GM18505 (cell line): ENCODE results near the gene ARL5C.

Experiments used
- ATAC-seq: cut with Tn5 transposase; IDR thresholded peaks from one replicate; pipeline ENCODE4 v1.9.1; 2021; ENCODE audit not compliant: unreplicated experiment
- POLR2A ChIP-seq: IDR thresholded peaks from 4 replicates; pipeline ENCODE4 v1.6.1; 2011; ENCODE audit warnings: borderline replicate concordance; ENCODE audit not compliant: insufficient read depth, insufficient read length; ENCODE audit errors: extremely low read depth

ARL5C gene

GRCh38 chr17:39167476-39167875 is 1.5 kb upstream of the ARL5C start:
- no peak for ATAC-seq
- no peak for TF ChIP-seq POLR2A

- no peak for TF ChIP-seq POLR2A
- no peak for ATAC-seq
Observed at GRCh38 chr17:39166437-39167335, 725 bp upstream of the ARL5C start.

GRCh38 chr17:39165178-39165840 is 652 bp downstream of the ARL5C start:
- no peak for TF ChIP-seq POLR2A
- no peak for ATAC-seq

GRCh38 chr17:39164675-39165143 is 1.3 kb downstream of the ARL5C start:
- no peak for TF ChIP-seq POLR2A
- ATAC-seq: peak; percentile 58

GRCh38 chr17:39161962-39162361 is 4.0 kb downstream of the ARL5C start:
- no peak for ATAC-seq
- TF ChIP-seq POLR2A: no peak

DNA sequence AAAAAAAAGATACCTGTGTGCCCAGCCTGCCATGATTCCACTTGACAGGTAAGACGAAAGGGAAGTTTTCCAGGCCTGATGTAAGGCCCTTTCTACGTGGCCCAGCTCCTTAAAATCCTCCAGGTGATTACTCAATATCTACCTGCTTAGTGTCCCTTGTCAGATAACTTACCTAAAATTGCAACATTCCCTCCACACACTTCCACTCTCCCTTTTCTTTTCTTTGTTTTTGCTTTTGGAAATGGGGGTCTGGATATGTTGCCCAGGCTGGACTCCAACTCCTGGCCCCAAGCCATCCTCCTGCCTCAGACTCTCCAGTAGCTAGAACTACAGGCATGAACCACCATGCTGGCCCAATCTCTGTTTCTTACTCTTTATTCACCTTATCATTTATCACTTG is 7.3 kb downstream of the ARL5C start:
- no peak for TF ChIP-seq POLR2A
- no peak for ATAC-seq

- no peak for ATAC-seq
- TF ChIP-seq POLR2A: no peak
Observed at GRCh38 chr17:39156491-39156890, 9.5 kb downstream of the ARL5C start.

DNA sequence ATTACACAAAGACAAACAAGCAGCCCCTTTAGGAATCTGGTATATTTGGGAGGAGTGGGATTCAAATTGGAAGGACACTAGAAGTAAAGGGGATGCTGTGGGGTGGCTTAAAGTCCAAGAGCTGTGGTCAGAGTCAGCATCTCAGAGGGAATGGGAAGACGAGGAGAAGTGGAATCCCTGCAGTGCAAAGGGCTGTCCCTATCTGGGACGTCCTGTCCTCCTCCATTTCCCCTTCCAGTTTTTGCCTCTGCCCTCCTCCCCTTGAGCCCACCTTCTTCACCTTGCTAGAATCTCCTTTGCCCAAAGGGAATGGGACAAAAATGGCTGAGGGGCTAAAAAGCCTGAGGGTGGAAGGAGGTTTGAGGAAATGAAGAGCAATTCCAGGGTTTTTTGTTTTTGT is 10.3 kb downstream of the ARL5C start:
- no peak for ATAC-seq
- no peak for TF ChIP-seq POLR2A

GRCh38 chr17:39153599-39154051 is 12.3 kb downstream of the ARL5C start:
- no peak for TF ChIP-seq POLR2A
- ATAC-seq: peak; percentile 44

GRCh38 chr17:39151943-39152818 is 13.8 kb downstream of the ARL5C start:
- no peak for TF ChIP-seq POLR2A
- no peak for ATAC-seq

- ATAC-seq: no peak
Observed at GRCh38 chr17:39151150-39151942, 14.6 kb downstream of the ARL5C start, which contains the start of gene PLXDC1. TSS of gene PLXDC1 (minus strand) at chr17:39151637. CDS start at chr17:39151437, 200 bp downstream.

GRCh38 chr17:39150795-39151149 is 15.2 kb downstream of the ARL5C start:
- no peak for TF ChIP-seq POLR2A

More at GRCh38 chr17:39151150-39151942, 14.6 kb downstream of the ARL5C start, which contains the start of gene PLXDC1:
- TF ChIP-seq POLR2A: no peak

More at GRCh38 chr17:39150795-39151149, 15.2 kb downstream of the ARL5C start:
- ATAC-seq: no peak
